GM21619 (cell line): ENCODE measurements around the gene CDKN1C.

Experiments
- ATAC-seq: cut with Tn5 transposase; IDR thresholded peaks from one replicate; pipeline ENCODE4 v1.9.1; 2021; ENCODE audit not compliant: unreplicated experiment

The CDKN1C gene

DNA sequence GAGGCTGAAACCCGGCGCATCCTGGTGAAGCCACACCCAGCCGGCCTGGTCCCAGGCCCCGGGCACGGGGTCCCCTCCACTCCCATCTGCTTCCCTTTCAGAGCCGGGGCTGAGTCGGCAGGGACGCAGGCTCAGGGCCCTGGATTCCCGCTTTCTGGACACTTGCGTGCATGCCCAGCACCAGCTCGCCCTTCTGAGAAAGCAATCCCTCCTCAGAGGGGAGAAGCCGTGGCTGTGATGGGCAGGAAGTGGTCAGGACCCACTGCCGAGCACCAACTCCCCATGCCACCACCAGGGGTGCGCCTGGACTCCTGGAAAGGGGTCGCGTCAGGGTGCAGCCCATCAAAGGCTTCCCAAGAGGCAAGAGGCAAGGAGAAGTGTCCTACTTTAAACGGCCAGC, 15.1 kb downstream of the CDKN1C start:
- no peak for ATAC-seq

DNA sequence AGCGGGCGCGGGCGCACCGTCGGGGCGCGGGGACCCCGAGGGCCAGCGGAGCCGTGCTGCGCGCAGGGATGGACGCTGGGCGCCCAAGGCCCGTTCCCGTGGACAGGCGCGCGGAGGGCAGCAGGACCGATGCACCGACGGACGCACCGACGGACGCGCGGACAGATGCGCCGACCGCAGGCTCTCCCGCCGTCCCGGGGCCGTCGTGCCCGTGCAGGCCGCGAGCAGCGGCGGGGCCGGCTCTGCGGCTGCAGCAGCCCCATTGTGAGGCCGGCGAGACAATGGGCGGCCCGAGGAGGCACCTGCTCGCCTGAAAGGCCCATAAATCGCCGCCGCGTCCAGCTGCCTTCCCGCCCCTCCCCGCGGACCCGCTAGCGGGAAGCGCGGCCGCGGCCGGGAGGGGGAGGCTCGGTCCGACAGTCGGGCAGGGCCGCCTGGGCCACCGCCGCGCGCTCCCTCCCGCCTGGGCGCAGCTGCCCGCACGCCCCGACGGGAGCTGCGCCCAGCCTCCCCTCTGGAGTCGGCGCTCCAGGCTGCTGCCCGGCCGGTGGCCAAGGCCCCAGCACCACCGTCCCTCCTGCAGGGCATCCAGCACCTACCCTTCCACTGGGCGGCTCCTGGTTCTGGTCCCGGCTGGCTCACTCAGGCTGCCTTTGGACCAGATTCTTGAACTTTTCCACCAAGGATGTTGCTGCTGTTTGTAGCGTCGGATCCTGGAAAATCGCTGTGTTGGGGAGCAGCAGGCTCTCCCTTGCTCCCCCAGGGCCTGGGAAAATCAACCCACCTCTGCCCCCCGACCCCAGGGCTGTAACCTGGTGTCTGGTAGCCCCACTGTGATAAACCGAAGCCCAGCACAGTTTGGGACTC, 15.8 kb downstream of the CDKN1C start:
- ATAC-seq = no peak

DNA sequence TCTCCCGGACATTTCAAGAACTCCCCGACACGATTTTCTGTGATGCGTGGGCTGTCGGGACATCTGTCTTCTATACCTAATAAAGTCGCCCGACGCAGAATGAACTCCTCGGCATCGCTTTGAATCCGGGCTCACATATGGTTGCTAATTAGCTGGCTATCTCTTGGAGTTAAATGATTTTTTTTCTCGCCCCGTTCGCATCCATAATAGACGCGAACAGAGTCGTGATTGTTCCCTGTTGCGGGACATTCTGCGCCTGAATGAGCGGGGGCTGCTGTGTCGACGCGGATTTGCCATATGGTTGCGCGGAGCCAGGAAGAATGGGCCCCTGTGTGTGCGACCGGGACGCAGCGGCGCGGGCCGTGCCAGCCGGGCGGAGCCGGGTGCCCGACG, 16.4 kb downstream of the CDKN1C start:
- no peak for ATAC-seq

DNA sequence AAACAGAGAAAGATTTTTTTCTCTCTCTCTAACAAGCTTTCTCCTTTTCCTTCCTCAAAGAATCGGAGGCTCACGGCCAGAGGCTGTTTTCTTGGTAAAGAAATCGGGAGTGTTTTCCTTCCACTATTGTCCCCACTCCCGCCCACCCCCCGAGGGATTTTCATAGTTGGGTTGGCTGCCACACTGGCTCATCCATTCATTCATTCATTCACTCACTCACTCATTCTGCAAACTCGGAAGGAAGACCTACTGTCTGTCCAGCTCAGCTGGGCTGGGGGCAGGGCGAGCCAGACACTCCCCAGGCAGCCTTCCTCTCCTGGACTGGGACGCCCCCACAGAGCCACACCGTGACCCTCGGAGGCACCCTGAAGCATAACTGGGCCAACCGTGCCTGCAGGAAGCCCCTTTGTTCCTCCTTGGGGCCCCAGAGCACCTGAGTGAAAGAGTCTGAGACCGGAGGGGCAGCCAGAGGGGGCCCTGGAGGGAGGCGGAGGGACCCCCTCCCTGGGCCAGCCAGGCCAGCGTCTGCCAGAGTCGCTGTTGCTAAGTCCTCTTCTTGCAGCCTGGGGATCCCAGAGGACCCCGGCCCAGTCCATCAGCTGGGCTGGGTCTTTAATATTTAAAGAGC, 17.0 kb downstream of the CDKN1C start:
- ATAC-seq = no peak

DNA sequence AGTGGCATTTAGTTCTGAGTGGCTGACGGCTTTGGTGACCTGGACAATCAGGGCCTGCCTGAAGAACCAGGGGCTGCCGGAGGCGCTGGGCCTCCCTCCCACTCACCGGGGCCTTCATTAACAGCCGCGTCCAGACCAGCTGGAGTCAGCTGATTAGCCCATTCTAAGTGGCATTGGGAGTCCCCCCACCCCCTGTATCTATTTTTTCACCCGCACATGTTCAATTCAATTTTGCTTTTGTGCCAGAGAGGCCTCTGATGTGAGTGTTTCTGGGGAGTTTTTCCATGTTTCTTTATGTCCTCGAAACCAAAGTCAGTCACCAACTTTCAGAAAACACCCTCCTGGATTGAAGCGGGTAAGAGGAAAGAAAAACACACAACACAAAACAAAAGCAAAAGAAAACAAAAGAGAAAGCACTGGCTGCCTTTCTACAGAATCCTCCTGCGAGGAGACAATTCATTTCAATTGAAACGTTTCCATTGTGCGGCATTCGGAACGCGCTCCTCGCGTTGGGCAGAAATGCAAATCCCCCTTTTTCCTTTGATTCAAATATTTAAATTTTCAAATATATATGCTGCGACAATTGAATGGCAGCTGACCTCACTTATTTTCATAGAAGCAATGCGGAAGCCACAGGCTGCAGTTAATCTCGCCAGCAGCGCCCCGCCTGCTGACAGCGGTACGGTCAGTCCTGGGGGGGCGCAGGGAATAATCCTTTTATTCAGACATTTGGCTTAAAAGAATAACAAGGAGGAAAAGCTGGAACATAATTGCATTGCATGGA, 17.7 kb downstream of the CDKN1C start:
- ATAC-seq = no peak

DNA sequence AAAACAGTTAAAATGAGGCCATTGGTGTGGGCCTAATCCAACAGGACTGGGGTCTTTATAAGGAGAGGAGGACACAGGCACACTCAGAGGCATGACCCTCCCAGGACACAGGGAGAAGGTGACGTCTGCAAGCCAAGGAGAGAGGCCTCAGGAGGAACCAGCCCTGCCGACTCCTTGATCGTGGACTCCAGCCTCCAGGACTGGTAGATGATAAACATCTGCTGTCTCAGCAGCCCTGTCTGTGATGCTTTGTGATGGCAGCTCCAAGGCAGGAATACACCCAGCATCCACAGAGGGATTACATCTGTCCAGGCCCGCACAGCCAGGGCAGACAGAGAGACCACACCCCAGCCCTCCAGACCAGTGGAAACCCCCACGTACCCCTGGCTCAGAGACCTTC, 18.4 kb downstream of the CDKN1C start:
- ATAC-seq = no peak

DNA sequence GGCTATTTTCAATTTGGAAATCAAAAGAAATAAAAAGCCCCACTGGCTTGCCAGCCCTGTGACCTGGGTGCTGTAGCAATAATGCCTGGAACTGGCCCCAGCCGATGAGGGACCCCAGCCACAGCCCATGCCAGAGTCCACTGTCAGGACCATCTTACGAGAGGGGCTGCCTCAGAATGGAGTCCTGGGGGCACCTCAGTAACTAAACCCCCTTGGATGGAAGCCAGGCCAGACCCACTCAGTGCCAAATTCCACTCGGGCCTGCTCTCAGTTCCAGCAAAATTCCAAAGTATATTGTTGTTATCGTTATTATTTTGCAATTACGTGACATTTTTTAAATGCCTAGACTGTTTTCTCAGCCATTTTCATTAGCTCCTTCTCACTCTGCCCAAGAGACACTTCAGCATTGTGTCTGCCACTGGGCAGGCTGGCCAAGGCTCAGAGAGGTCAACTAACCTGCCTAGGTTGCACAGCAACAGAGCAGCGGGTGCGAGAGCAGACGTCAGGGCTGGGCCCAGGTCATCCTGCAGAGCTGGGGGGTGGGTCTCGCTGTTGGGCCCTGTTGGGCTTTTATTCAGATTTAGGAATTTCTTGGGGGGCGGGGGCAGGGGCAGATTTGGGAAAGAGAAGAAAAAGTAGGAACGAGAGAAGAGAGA, 19.5 kb downstream of the CDKN1C start:
- ATAC-seq = no peak

DNA sequence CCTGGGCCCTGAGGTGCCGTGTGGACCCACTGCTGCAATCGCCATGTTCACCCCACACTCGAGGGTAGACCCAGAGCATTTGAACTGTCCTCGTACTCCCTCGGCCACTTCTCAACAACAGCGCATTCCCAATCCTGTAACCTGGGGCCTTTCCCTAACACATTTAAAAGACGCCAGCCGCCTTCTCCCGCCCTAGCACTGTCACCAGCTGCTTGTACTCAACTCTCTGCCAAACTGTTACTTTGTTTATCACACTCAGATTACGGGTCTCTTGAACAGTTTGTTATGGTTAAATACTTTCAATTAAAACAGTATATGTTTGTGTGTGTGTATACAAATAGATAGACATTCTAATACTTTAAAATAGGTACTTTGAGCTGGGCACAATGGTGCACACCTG, 20.7 kb downstream of the CDKN1C start:
- no peak for ATAC-seq

DNA sequence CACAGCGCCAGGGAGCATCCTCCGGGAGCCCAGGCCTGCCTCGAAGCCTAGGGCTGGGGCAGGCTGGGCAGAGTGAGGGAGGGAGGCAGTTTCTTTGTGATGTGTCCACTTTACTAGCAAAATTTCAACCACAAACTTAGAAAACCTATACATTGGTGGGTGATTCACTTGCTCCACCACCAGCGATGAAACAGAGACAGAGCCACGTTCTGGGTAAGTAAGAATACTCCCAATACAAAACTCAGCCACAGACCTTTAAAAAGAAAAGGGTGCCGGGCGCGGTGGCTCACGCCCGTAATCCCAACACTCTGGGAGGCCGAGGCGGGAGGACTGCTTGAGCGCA, 22.3 kb downstream of the CDKN1C start:
- no peak for ATAC-seq

DNA sequence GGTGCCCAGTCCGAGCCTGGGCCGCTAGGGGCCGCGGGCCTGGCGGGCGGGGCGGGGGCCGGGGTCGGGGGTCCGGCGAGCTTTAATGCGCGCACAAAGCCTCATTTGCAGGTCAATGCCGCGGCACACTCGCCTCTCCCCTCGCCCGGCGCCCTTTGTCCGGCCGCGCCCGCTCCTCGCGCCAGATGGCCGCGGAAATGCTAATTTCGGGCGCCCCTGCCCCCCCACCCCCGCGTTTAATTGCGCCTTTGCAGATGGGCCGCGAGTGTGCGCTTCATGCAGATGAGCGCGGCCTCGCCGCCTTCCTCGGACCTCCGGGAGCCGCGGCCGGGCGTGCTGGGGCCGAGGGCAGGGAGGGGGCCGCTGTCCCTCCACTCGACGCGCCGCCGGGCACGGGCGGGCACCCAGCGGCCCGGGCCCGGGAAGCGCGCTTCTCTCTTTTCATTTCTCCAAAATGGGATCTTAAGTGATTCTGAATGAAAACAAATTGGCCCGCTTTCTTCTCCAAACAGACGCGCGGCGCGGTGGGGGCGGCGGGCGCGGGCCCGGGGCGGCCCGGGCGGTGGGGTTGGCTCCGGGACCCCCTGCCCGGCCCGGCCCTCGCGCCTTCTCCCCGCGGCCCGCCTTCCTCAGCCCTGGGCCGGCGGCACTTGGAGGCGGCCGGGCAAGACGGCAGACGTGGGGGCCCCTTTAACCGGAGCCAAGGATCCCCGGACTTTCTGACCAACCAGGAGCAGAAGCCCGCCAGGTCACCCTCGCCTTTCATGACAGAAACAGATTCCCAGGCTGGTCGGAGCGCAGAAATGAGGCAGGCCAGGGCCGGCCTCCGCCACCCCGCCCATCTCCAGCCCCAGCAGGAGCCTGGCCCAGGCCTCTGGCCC, 22.9 kb downstream of the CDKN1C start:
- ATAC-seq = no peak

DNA sequence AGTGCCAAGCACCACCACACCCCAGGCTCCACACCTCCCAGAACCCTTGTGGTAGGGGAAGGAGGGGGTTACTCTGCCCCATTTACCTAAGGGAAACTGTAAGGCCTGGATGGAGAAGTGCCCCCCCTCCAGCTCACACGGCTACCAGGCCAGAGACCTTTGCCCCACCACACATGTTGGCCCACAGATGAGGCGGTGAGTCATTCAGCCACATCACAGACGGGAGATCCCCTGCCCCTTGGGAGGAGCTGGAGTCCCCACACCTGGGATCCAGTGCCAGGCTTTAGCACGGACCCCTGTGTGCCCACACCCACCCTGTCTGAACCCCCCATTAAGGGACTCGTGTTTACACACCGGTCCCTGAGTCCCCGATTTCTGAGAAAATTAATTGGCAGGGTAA, 24.9 kb downstream of the CDKN1C start:
- ATAC-seq = no peak

DNA sequence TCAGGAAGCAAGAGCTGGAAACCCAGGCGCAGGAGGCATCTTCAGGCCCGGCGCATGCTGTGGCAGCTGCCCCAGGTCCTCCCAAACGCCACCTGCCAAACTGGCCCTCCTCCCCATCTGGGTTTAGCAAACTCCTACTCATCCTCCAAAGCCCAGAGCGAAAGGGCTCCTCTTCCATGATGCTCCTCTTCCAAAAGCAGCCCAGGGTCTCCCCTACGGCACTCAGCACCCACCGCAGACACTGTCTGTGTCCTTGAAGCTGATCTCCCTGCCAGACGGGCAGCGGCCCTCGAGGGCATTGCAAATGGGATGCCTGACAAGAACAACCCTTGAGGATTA, 25.9 kb downstream of the CDKN1C start:
- no peak for ATAC-seq

DNA sequence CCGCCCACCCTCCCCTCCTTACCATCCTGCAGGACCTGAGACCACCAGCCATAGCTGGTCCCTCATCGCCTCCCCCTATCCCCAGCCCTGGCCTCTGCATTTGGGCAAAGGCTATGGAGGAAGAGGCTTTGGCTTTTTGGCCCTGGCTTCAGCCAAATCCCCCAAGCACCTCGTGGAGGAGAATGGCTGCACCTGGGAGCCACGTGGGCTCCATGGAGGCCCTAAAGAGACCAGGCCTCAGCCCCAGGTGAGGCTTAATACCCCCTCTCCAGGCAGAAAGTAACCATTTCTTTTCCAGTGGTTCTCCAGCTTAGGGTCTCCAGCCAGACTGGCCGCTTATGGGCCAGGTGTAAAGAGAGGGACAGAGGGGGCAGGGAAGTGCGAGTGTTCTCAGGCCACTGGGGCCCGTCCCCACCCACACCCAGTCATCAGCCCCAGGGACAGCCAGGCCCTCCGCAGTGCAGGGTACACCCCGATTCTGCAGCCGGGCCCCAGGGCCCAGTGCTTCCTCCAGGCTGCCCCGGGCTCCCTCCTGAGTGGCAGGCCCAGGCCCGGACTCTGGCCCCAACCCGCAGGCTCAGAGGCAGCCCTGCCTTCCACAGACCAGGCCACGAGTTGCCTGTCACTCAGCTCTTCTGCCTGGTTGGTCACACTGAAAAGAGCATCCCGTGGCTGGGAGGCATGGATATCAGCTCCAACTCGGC, 26.4 kb downstream of the CDKN1C start:
- no peak for ATAC-seq

DNA sequence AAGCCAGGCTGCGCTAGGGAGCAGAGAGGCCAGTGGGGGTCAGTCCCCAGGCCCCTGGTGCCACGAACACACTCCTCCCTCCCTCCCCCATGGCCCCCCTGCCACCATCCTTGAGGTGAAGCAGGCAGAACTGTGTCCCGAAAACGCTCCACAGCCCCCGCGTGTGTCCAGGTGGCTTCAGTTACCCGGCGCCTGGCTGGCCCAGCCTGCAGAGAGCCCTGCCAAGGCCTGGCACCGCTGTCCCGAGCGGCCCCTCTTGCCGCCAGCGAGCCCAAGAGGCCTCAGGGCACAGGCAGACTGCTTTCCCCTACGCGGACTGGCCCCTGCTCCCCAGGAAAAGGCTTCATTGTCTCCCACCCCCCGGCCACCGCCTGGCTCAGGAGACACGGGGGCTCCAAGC, 27.7 kb downstream of the CDKN1C start:
- no peak for ATAC-seq

DNA sequence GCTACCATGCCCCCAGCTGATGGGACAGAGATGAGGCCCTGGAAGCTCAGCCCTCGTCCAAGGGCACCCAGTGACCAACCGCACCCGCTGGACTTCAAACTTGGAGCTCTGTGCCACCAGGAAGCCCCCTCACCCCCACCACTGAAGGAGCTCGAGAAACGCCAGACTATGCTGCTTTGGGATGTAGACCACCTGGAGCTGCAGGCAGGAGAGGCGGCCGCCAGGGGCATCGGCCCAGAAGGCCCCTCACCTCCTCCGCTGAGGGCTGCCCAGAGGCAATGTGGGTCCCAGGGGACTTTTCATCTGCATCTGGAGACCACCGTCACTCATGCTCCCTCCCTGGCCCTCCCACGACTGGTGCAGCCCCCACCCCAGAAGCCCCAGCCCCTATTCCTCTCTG, 28.3 kb downstream of the CDKN1C start:
- no peak for ATAC-seq

DNA sequence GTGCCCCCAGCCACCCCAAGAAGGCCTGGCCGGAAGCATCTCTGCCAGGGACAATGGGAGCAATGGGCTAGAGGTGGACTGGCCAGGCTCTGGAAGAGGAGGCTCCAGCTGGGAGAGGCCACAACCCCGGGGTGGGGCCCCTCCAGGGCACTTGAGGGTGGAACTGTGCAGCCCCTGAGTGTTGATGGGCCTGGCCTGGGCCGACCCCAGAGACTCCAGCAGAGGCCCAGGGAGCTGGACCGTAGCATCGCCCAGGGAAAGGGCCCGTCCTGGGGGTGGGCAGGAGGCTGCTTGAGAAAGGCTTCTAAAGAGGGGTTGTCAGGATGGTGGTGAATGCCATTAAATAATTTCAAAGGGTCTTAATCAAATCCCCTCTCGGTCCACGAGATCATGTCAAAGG, 30.4 kb downstream of the CDKN1C start:
- no peak for ATAC-seq

DNA sequence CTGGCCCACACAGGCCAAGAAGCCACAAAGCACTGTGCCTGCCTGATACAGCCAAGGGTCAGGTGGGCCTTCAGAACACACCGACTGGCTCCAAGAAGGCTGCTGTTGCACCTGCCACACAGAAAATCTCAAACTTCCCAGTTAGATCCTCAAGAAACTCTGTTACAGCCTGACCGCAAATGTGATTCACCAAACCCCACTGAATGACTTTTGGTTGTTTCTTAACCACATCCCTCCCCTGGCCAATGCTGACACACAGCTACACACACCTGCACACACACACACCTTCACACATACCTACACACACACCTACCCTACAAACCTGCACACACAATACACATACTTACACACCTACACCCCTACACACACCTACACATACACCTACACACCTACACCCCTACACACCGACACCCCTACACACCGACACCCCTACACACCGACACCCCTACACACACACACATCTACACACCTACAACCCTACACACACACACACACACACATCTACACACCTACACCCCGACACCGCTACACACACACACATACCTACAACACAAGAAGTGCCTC, 31.5 kb downstream of the CDKN1C start:
- no peak for ATAC-seq

DNA sequence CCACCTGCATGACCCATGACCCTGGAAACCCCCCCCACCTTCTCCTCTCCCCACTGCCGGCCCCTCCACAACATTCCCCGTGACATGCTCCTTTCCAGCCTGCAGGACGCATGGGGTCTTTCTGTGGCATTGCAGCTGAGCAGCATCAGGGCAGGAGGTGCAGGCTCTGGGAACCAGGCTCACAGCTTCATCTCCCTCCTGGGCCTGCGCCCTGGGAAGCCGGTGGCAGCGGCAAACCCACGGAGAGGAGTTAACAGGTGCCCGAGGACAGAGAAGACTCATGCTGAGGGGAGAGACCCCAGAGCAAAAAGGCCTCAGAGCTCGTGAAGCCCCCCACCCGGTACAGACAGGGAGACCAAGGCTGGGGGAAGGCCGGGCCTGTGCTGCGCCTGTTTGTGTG, 32.2 kb downstream of the CDKN1C start:
- ATAC-seq = no peak

DNA sequence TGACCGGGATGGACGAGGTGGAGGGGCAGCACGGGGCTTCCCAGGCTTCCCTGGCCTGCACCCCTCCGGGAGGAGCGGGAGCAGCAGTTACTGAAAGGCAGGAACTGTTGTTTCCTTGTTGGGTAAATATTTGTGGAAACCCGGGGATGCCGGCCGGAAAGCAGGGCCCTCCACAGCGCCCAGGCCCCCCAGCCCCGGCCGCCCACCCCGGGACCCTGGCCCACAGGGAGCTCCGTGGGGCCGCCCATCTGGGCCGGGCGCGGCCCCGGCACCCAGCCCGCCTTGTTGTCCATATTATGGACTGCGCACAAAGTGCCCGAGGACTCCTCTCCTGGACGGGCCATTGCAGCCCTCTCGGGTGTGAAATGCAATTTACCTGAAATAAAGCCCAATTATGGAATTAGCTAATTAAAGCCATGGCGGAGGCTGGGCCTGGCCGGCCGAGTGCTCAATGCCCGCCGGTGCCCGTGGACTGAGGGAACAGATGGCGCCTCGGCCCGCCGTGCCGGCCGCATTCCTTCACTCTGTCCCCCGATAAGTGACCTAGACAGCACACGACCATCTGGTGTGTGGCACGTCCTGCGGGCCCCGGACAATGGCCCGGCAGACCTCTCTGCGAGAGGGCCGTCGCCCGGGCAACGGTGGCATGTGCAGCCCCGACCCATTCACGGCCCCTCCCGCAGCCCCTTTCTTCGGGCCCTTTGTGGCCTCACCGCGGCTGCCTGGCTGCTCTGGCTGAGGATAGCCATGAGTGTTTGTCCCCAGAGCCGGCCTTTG, 35.4 kb downstream of the CDKN1C start:
- no peak for ATAC-seq
